ENCODE results near the gene SYNGR1. TPM values are rescaled to one million over a fixed set of nuclear protein-coding genes. Genes with fewer than 3 reads are reported as not detected.
A peak's percentile ranks its signal among the peaks of the same experiment; 100 is the strongest.
"Not testable (repeated sequence)": the region's sequence is repeated elsewhere in the genome, so short reads cannot be mapped to it uniquely, and the experiment has no call there.

SYNGR1 gene
- total RNA-seq, 1 donor from 2014 or later: 40.5 TPM

GRCh38 chr22:39343259-39344045 is 6.3 kb upstream of the SYNGR1 start:
- DNase-seq (ENCODE audit: missing footprints): peak; percentile 68
- ATAC-seq: peak; percentile 68
- intact Hi-C loops (cut with DNase I): loop anchor here (2.0 to 10.0 kb wide), 2 partner anchors 71 to 183 kb away; no protein-coding TSS in a partner anchor

- ATAC-seq (no peak), DNase-seq (ENCODE audit: missing footprints) (peak; percentile 41)
- intact Hi-C loops (cut with DNase I): loop anchor here (10.0 kb wide), 1 partner anchor 71 kb away; no protein-coding TSS in a partner anchor
Measured at GRCh38 chr22:39344046-39344390, 5.8 kb upstream of the SYNGR1 start.

- DNase-seq (ENCODE audit: missing footprints) (no peak), ATAC-seq (no peak)
- intact Hi-C loops (cut with DNase I): loop anchor here (10.0 kb wide), 1 partner anchor 70 kb away; no protein-coding TSS in a partner anchor
Measured at GRCh38 chr22:39345231-39345630, 4.6 kb upstream of the SYNGR1 start.

- intact Hi-C loops (cut with DNase I): loop anchor here (10.0 kb wide), 1 partner anchor 66 kb away; no protein-coding TSS in a partner anchor
- peak; percentile 29 for ATAC-seq
- no peak for DNase-seq (ENCODE audit: missing footprints)
Measured at GRCh38 chr22:39348909-39349505, 784 bp upstream of the SYNGR1 start.

DNA sequence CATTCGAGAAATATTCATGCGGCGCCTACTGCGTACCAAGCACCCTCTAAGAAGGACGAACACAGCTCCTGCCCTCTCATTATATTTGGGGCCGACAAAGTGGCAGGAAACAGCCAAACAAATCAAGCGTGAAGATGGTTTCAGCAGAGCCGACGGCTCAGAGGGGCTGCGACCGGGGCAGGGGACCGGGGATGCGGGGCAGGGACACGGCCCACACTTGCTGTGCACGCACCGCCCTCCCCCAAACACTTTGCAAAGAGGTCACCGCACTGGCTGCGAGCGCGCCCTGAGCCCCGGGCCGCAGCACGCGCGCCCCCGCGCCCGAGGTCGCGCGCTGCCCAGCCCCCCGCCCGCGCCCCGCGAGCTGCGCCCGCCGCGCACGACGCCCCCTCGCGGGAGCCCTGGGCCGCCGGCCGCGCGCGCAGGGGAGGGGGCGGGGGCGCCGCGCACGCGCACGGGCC is 255 bp upstream of the SYNGR1 start:
- intact Hi-C loops (cut with DNase I): loop anchor here (10.0 kb wide), 1 partner anchor 65 kb away; no protein-coding TSS in a partner anchor
- no peak for DNase-seq (ENCODE audit: missing footprints)
- ATAC-seq: peak; percentile 74

DNA sequence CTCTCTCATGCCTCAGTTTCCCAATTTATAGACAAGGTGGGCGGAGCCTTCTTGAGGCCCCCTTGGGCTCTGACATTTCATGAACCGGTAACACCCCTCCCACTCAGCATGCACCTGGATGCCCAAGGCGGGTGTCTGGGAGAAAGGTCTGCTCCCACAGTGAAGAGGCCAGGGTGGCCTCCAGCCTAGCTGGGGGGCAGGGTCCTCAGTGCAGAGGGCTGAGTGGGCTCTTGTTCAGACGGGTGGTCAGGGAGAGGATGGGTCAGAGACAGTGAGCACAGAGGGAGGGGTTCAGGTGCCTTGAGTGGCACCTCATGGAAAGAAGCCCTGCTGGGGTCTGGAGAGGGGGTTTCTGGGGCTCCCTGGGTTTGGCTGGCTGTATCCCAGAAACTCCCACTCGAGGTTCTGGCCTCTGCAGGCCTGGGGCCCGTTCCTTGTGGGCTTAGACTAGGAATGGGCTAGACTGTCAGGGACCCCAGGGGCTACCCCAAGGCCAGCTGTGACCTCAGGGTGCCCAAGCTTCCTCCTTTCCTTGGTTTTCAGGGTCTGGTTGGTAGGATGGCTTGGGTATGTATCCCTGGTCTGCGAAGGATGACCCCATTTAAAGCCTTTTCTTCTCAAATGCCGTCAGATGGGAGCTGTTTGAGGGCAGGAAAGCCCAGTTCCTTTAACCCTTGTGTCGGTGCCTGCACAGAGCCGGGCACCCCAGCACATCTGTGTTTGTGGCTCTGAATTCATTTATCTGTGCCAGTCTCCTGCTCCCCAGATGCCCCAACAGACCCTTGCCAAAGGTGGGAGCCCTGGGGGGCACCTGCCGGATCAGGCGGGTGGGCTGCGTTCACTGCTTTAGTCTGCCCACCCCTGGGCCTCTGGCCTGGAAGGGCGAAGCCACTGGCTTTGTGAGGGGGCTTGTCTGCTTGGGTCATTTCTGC is 1.2 kb downstream of the SYNGR1 start:
- intact Hi-C loops (cut with DNase I): no loop called here
- ATAC-seq: peak; percentile 2
- no peak for DNase-seq (ENCODE audit: missing footprints)

GRCh38 chr22:39351689-39352214 is 2.0 kb downstream of the SYNGR1 start:
- intact Hi-C loops (cut with DNase I): no loop called here
- no peak for DNase-seq (ENCODE audit: missing footprints)
- no peak for ATAC-seq

DNA sequence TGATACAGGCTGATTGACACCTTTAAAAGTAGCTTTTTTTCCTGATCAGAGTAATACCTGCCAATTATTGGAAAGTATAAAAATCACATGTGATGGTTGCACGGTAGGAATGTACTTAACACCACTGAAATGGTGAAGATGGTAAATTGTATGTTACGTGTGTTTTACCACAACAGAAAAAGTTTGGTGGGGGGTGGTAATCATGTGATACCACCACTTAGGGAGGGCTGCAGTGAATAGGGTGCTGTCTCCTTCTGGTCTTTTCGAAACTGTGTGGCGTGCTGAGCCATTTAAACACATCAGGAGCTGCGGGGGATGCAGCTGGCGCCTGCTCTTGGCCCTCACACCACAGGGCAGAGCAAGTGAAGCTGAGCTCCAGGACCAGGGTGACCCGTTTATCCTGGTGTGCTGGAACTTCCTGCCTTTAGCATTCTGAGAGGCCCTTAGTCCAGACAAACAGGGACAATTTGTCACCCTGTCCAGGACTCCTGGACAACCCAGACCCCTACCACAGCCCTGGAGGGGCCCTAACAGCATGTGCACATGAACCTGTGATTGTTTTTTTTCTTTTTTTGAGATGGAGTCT is 2.6 kb downstream of the SYNGR1 start:
- intact Hi-C loops (cut with DNase I): no loop called here
- no peak for ATAC-seq

GRCh38 chr22:39353346-39353745 is 3.6 kb downstream of the SYNGR1 start:
- intact Hi-C loops (cut with DNase I): no loop called here
- DNase-seq (ENCODE audit: missing footprints) (no peak), ATAC-seq (no peak)

More for the DNA sequence above, 2.6 kb downstream of the SYNGR1 start:
- DNase-seq (ENCODE audit: missing footprints): no peak

- ATAC-seq (no peak), DNase-seq (ENCODE audit: missing footprints) (no peak)
- intact Hi-C loops (cut with DNase I): no loop called here
Measured at GRCh38 chr22:39355080-39355479, 5.3 kb downstream of the SYNGR1 start.

DNA sequence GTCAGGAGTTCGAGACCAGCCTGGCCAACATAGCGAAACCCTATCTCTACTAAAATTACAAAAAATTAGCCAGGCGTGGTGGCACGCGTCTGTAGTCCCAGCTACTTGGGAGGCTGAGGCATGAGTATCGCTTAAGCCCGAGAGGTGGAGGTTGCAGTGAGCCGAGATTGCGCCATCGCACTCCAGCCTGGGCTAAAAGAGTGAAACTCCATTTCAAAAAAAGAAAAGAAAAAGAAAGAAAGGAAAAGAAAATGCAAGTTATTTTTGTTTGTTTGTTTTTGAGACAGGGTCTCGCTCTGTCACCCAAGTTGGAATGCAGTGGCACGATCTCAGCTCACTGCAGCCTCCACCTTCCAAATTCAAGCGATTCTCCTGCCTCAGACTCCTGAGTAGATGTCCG is 6.0 kb downstream of the SYNGR1 start:
- DNase-seq (ENCODE audit: missing footprints); intact Hi-C loops (cut with DNase I); ATAC-seq: not testable (repeated sequence)

- DNase-seq (ENCODE audit: missing footprints) (no peak), ATAC-seq (no peak)
- intact Hi-C loops (cut with DNase I): no loop called here
Measured at GRCh38 chr22:39356464-39356863, 6.7 kb downstream of the SYNGR1 start.

DNA sequence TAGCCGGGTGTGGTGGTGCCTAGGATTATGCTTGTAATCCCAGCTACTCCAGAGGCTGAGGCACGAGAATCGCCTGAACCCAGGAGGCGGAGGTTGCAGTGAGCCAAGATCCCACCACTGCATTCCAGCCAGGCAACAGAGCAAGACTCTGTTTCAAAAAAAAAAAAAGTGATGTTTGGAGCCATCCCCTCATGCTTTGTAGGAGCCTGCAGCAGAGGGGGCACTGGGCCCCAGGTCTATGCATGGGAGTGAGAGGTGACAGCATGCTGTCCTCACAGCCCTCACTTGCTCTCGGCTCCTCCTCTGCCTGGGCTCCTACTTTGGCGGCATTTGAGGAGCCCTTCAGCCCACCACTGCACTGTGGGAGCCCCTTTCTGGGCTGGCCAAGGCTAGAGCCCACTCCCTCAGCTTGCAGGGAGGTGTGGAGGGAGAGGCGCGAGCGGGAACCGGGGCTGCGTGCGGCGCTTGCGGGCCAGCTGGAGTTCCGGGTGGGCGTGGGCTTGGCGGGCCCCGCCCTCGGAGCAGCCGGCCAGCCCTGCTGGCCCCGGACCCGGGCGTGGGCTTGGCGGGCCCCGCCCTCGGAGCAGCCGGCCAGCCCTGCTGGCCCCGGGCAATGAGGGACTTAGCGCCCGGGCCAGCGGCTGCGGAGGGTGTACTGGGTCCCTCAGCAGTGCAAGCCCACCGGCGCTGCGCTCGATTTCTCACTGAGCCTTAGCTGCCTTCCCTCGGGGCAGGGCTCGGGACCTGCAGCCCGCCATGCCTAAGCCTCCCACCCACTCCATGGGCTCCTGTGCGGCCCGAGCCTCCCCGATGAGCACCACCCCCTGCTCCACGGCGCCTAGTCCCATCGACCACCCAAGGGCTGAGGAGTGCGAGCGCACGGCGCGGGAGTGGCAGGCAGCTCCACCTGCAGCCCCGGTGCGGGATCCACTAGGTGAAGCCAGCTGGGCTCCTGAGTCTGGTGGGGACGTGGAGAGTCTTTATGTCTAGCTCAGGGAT is 7.6 kb downstream of the SYNGR1 start:
- DNase-seq (ENCODE audit: missing footprints); ATAC-seq; intact Hi-C loops (cut with DNase I): not testable (repeated sequence)

DNA sequence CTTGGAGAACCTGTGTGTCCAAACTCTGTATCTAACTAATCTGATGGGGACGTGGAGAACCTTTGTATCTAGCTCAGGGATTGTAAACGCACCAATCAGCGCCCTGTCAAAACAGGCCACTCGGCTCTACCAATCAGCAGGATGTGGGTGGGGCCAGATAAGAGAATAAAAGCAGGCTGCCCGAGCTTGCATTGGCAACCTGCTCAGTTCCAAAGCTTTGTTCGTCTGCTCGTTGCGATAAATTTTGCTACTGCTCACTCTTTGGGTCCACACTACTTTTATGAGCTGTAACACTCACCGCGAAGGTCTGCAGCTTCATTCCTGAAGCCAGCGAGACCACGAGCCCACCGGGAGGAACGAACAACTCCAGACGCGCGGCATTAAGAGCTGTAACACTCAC is 8.4 kb downstream of the SYNGR1 start:
- DNase-seq (ENCODE audit: missing footprints); intact Hi-C loops (cut with DNase I); ATAC-seq: not testable (repeated sequence)

GRCh38 chr22:39359659-39360195 is 9.9 kb downstream of the SYNGR1 start:
- intact Hi-C loops (cut with DNase I): no loop called here
- ATAC-seq (no peak), DNase-seq (ENCODE audit: missing footprints) (no peak)

- no peak for DNase-seq (ENCODE audit: missing footprints)
- no peak for ATAC-seq
- intact Hi-C loops (cut with DNase I): no loop called here
Measured at GRCh38 chr22:39360242-39360641, 10.5 kb downstream of the SYNGR1 start.
